ENCODE measurements around the gene KIF23. TPM values are rescaled to one million over a fixed set of nuclear protein-coding genes. Genes with fewer than 3 reads are reported as not detected.

Gene KIF23
- total and polyA plus RNA-seq, 12 donors: 1.3 to 22.3 (median 2.4) TPM

GRCh38 chr15:69410248-69410874 is 3.8 kb upstream of the KIF23 start:
- 59 to 67% (median 65%) methylated on average over 9 of the region's 9 CpGs for WGBS, 4 donors
- Histone ChIP-seq H3K9me3 (replicated peaks in 1 of 3) (no peaks in the 10 kb centered on the region), H3K27me3 (no peaks in the 10 kb centered on the region), H3K4me3 (no peak overlapping the region), H3K4me1 (replicated peaks in 1 of 2) (peaks cover 0 to 13% of the 10 kb centered on the region in 2 donors), H3K27ac (no peak overlapping the region), H3K36me3 (replicated peaks in 1 of 2) (no peaks in the 10 kb centered on the region)
- DNase-seq: peak in 2 of 7 donors; percentile 19 to 47
- intact Hi-C loops (cut with DNase I): no loop called here
- TF ChIP-seq POLR2A (IDR thresholded peaks at IDR 0.05) (no peak), CTCF (IDR thresholded peaks at IDR 0.05) (peak in 1 of 6 experiments; percentile 12)

GRCh38 chr15:69412274-69412673 is 1.9 kb upstream of the KIF23 start:
- no peak overlapping the region for H3K4me3 ChIP-seq
- intact Hi-C loops (cut with DNase I): no loop called here
- TF ChIP-seq POLR2A (IDR thresholded peaks at IDR 0.05) (no peak), CTCF (IDR thresholded peaks at IDR 0.05) (no peak)
- no peaks in the 10 kb centered on the region for H3K36me3 ChIP-seq (replicated peaks in 1 of 2)
- H3K27me3 ChIP-seq: no peaks in the 10 kb centered on the region
- peaks cover 0 to 14% of the 10 kb centered on the region in 2 donors for H3K4me1 ChIP-seq (replicated peaks in 1 of 2)
- no peak overlapping the region for H3K27ac ChIP-seq
- H3K9me3 ChIP-seq (replicated peaks in 1 of 3): no peaks in the 10 kb centered on the region
- no peak for DNase-seq

GRCh38 chr15:69412701-69413100 is 1.4 kb upstream of the KIF23 start:
- H3K27me3 ChIP-seq: no peaks in the 10 kb centered on the region
- no peak overlapping the region for H3K4me3 ChIP-seq
- H3K36me3 ChIP-seq (replicated peaks in 1 of 2): no peaks in the 10 kb centered on the region
- TF ChIP-seq CTCF (IDR thresholded peaks at IDR 0.05): no peak
- intact Hi-C loops (cut with DNase I): no loop called here
- no peak overlapping the region for H3K27ac ChIP-seq
- no peaks in the 10 kb centered on the region for H3K9me3 ChIP-seq (replicated peaks in 1 of 3)
- 63 to 90% (median 85%) methylated on average over 1 of the region's 1 CpG for WGBS, 4 donors
- H3K4me1 ChIP-seq (replicated peaks in 1 of 2): peaks cover 0 to 14% of the 10 kb centered on the region in 2 donors
- DNase-seq: no peak

GRCh38 chr15:69414701-69415167 is 585 bp downstream of the KIF23 start:
- intact Hi-C loops (cut with DNase I): no loop called here
- Histone ChIP-seq H3K9me3 (replicated peaks in 1 of 3) (no peaks in the 10 kb centered on the region), H3K4me1 (replicated peaks in 1 of 2) (peaks cover 0 to 14% of the 10 kb centered on the region in 2 donors), H3K36me3 (replicated peaks in 1 of 2) (no peaks in the 10 kb centered on the region), H3K27me3 (no peaks in the 10 kb centered on the region), H3K4me3 (peak overlapping the region in 2 of 4 donors; percentile 38 to 60), H3K27ac (peak overlapping the region in 4 of 5 donors; percentile 2 to 67 (median 24))
- TF ChIP-seq POLR2A (IDR thresholded peaks at IDR 0.05) (peak; percentile 12 to 49), CTCF (IDR thresholded peaks at IDR 0.05) (no peak)
- DNase-seq: peak in 6 of 7 donors; percentile 43 to 78 (median 70)
- WGBS, 4 donors: 0% methylated on average over 6 to 29 of the region's 29 CpGs
